Effector memory CD8-positive, alpha-beta T cell (primary cell): ENCODE results near the gene ZNF276.

Experiments
- ATAC-seq: fragments of 150-1000 bp; cut with Tn5 transposase; replicated peaks from 2 replicates; pipeline ENCODE4 v1.10.0; 2021; ENCODE audit warnings: mild to moderate bottlenecking, moderate library complexity
- DNase-seq, 3 experiments: peaks; one replicate each; pipeline ENCODE4 v3.0.0; 2021
- H3K27ac Mint-ChIP-seq, 2 donors: one replicate each; pipeline ENCODE4 v1.8.0; 2022; ENCODE audit warnings: mild to moderate bottlenecking in 2 of 2, mixed read lengths in 2 of 2, moderate library complexity in 2 of 2
- H3K27me3 Mint-ChIP-seq, 2 donors: one replicate each; pipeline ENCODE4 v1.8.0; 2022; ENCODE audit warnings: mixed read lengths in 2 of 2
- H3K36me3 Mint-ChIP-seq: one replicate; pipeline ENCODE4 v1.8.0; 2022; ENCODE audit warnings: mild to moderate bottlenecking, moderate library complexity, mixed read lengths; ENCODE audit not compliant: insufficient read depth
- H3K4me1 Mint-ChIP-seq, 2 donors: one replicate each; pipeline ENCODE4 v1.8.0; 2022; ENCODE audit warnings: low read depth in 2 of 2, mixed read lengths in 2 of 2
- H3K4me3 Mint-ChIP-seq, 2 donors: one replicate each; pipeline ENCODE4 v1.8.0; 2022; ENCODE audit warnings: mild to moderate bottlenecking in 2 of 2, mixed read lengths in 2 of 2, moderate library complexity in 2 of 2
- H3K9me3 Mint-ChIP-seq, 2 donors: one replicate each; pipeline ENCODE4 v1.8.0; 2022; ENCODE audit warnings: mixed read lengths in 2 of 2

Gene ZNF276

GRCh38 chr16:89729863-89730593 is 8.7 kb downstream of the ZNF276 start:
- DNase-seq (no peak), ATAC-seq (no peak)
- peak overlapping the region in 1 of 2 donors; percentile 77 for H3K27ac Mint-ChIP-seq
- H3K36me3 Mint-ChIP-seq, result peaks cover 99% of the 10 kb centered on the region
- H3K27me3 Mint-ChIP-seq, result no peaks in the 10 kb centered on the region
- H3K4me3 Mint-ChIP-seq, result peak overlapping the region in 1 of 2 donors; percentile 19
- peaks cover 24 to 43% of the 10 kb centered on the region in 2 donors for H3K4me1 Mint-ChIP-seq
- no peaks in the 10 kb centered on the region for H3K9me3 Mint-ChIP-seq

DNA sequence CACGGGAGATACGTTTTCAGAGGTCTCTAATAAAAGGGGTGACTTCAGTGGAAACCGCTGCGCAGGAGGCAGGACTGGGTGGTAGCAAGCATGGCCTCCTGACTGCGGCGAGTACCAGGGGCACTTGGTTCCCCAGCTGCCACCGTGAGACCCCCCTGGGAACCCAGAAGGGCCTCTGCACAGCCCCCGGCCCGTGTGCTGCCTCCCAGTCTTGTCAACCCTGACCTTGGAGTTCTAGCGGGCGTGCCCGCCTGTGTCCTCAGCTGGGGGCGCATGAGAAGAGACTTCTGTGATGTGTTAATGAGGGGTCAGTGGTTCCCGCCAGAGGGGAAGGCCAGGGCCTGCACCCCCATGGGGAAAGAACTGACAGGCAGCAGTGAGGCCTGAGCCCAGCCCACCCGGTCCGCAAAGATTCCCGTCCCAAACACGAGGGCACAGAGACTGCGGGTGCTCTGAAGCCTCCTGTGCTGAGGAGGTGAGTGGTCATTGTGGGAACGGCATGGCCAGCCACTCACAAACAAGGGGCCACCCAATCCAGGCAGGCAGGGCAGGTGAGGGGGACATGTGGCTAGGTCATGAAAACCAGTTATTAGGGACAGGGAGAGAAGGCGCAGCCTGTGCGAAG is 9.4 kb downstream of the ZNF276 start:
- Mint-ChIP-seq H3K4me3 (peak overlapping the region in 1 of 2 donors; percentile 19), H3K9me3 (no peaks in the 10 kb centered on the region), H3K36me3 (peaks cover 100% of the 10 kb centered on the region), H3K4me1 (peaks cover 25 to 44% of the 10 kb centered on the region in 2 donors), H3K27me3 (no peaks in the 10 kb centered on the region), H3K27ac (peak overlapping the region in 1 of 2 donors; percentile 77)
- no peak for ATAC-seq
- DNase-seq, result no peak

DNA sequence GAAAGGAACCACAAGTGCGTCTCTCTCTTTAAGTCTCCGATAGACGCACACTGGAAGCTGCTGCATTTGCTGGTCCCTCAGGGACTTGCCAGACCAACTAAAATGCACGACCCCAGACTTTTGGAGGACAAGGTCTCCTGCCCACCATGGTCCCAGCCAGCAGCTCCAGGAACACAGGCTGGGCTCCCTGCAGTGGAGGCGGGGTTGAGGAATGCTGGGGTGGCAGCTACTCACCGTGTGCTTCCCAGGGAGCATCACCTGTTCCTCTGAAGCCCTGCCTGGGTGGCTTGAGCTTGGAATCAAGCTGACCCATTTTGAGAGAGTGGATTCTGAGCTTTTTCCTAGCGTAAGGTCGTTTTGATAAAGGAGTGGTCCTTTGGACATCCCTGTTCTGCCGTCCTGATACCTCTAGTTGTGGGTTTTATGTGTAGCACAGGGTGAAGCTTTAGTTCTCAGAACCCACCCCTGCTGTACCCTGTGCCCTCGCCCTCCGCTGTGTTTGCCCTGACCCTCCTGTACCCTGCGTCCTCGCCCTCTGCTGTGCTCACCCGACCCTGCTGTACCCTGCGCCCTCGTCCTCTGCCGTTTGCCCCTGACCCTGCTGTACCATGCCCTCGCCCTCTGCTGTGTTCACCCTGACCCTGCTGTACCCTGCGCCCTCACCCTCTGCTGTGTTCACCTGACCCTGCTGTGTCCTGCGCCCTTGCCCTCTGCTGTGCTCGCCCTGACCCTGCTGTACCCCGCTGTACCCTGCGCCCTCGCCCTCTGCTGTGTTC is 11.0 kb downstream of the ZNF276 start:
- peaks cover 28 to 41% of the 10 kb centered on the region in 2 donors for H3K4me1 Mint-ChIP-seq

DNA sequence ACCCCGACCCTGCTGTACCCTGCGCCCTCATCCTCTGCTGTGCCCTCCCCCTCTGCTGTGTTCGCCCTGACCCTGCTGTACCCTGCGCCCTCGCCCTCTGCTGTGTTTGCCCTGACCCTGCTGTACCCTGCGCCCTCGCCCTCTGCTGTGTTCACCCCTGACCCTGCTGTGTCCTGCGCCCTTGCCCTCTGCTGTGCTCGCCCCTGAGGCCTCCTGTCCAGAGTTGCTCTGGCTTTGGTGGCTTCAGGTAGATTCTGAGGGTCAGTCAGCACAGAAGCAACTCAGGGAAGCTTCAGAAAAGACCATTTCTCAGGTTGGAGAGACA is 11.5 kb downstream of the ZNF276 start:
- ATAC-seq (no peak), DNase-seq (no peak)
- Mint-ChIP-seq H3K9me3 (no peaks in the 10 kb centered on the region), H3K27me3 (no peaks in the 10 kb centered on the region), H3K4me3 (no peak overlapping the region), H3K36me3 (peaks cover 100% of the 10 kb centered on the region), H3K4me1 (peaks cover 30 to 41% of the 10 kb centered on the region in 2 donors), H3K27ac (peak overlapping the region; percentile 77 to 82)

More for the DNA sequence above, 11.0 kb downstream of the ZNF276 start:
- no peaks in the 10 kb centered on the region for H3K27me3 Mint-ChIP-seq
- peaks cover 100% of the 10 kb centered on the region for H3K36me3 Mint-ChIP-seq
- peak overlapping the region; percentile 82 to 90 for H3K27ac Mint-ChIP-seq
- H3K4me3 Mint-ChIP-seq, result no peak overlapping the region
- no peak for DNase-seq
- no peak for ATAC-seq
- H3K9me3 Mint-ChIP-seq, result no peaks in the 10 kb centered on the region

- peak overlapping the region; percentile 38 to 82 for H3K27ac Mint-ChIP-seq
- ATAC-seq (no peak), DNase-seq (no peak)
- no peaks in the 10 kb centered on the region for H3K9me3 Mint-ChIP-seq
- H3K4me1 Mint-ChIP-seq, result peaks cover 32 to 42% of the 10 kb centered on the region in 2 donors
- H3K36me3 Mint-ChIP-seq, result peaks cover 100% of the 10 kb centered on the region
- H3K27me3 Mint-ChIP-seq, result no peaks in the 10 kb centered on the region
- no peak overlapping the region for H3K4me3 Mint-ChIP-seq
Measured at GRCh38 chr16:89733322-89733721, 12.0 kb downstream of the ZNF276 start.

GRCh38 chr16:89733792-89734191 is 12.5 kb downstream of the ZNF276 start:
- no peak overlapping the region for H3K4me3 Mint-ChIP-seq
- H3K27me3 Mint-ChIP-seq, result no peaks in the 10 kb centered on the region
- no peak overlapping the region for H3K27ac Mint-ChIP-seq
- peaks cover 32 to 44% of the 10 kb centered on the region in 2 donors for H3K4me1 Mint-ChIP-seq
- peaks cover 100% of the 10 kb centered on the region for H3K36me3 Mint-ChIP-seq
- H3K9me3 Mint-ChIP-seq, result no peaks in the 10 kb centered on the region
- DNase-seq, result no peak
- no peak for ATAC-seq

DNA sequence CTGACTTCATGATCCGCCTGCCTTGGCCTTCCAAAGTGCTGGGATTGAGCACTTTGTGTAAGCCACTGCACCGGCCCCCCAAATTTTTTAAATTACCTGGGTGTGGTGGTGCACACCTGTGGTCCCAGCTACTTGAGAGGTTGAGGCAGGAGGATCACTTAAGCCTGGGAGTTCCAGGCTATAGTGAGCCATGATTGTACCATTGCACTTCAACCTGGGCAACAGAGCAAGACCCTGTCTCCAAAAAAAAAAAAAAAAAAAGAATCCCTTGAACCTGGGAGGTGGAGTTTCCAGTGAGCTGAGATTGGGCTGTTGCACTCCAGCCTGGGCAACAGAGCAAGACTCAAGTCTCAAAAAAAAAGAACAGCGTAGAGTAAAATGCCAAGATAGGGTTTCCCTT is 15.2 kb downstream of the ZNF276 start:
- no peak for ATAC-seq
- no peaks in the 10 kb centered on the region for H3K9me3 Mint-ChIP-seq
- H3K4me1 Mint-ChIP-seq, result peaks cover 36 to 39% of the 10 kb centered on the region in 2 donors
- H3K4me3 Mint-ChIP-seq, result peak overlapping the region; percentile 47 to 55
- H3K27me3 Mint-ChIP-seq, result no peaks in the 10 kb centered on the region
- peak overlapping the region in 1 of 2 donors; percentile 75 for H3K27ac Mint-ChIP-seq
- no peak for DNase-seq
- peaks cover 100% of the 10 kb centered on the region for H3K36me3 Mint-ChIP-seq

DNA sequence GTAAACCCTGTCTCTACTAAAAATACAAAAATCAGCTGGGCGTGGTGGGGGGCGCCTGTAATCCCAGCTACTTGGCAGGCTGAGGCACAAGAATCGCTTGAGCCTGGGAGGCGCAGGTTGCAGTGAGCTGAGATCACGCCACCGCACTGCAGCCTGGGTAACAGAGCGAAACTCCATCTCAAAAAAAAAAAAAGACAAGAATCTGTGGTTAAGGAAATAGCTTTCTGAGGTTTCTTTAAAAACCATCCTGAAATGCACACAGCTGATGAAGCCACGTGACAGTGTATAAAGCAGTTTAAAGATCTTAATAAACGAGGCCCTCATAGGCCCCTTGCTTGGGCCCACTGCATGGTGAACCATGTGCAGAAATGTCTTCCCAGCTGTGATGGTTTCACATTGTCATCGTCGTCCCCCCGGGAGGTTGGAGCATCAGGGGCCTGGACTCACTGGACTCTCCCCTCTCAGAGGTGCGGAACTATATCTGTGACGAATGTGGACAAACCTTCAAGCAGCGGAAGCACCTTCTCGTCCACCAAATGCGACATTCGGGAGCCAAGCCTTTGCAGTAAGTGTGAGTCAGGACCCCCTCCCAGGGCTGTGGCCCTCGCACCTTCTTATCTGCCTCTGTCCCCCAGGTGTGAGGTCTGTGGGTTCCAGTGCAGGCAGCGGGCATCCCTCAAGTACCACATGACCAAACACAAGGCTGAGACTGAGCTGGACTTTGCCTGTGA is 16.2 kb downstream of the ZNF276 start:
- DNase-seq (peak; percentile 33 to 39 (median 35)), ATAC-seq (peak; percentile 89)
- peak overlapping the region; percentile 62 to 75 for H3K27ac Mint-ChIP-seq
- peaks cover 31 to 33% of the 10 kb centered on the region in 2 donors for H3K4me1 Mint-ChIP-seq
- H3K4me3 Mint-ChIP-seq, result peak overlapping the region; percentile 47 to 55
- no peaks in the 10 kb centered on the region for H3K27me3 Mint-ChIP-seq
- H3K36me3 Mint-ChIP-seq, result peaks cover 100% of the 10 kb centered on the region
- H3K9me3 Mint-ChIP-seq, result no peaks in the 10 kb centered on the region

DNA sequence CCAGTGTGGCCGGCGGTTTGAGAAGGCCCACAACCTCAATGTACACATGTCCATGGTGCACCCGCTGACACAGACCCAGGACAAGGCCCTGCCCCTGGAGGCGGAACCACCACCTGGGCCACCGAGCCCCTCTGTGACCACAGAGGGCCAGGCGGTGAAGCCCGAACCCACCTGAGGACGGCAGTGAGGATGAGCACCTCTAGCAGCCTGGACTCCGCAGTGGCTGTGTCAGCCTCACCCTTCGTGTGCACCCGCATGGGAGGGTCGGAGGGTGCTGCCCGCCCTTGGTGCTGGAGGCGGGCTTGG is 16.7 kb downstream of the ZNF276 start:
- no peaks in the 10 kb centered on the region for H3K9me3 Mint-ChIP-seq
- DNase-seq (no peak), ATAC-seq (no peak)
- peaks cover 30 to 32% of the 10 kb centered on the region in 2 donors for H3K4me1 Mint-ChIP-seq
- H3K27me3 Mint-ChIP-seq, result no peaks in the 10 kb centered on the region
- H3K36me3 Mint-ChIP-seq, result peaks cover 100% of the 10 kb centered on the region
- H3K27ac Mint-ChIP-seq, result peak overlapping the region in 1 of 2 donors; percentile 75
- H3K4me3 Mint-ChIP-seq, result peak overlapping the region in 1 of 2 donors; percentile 55

DNA sequence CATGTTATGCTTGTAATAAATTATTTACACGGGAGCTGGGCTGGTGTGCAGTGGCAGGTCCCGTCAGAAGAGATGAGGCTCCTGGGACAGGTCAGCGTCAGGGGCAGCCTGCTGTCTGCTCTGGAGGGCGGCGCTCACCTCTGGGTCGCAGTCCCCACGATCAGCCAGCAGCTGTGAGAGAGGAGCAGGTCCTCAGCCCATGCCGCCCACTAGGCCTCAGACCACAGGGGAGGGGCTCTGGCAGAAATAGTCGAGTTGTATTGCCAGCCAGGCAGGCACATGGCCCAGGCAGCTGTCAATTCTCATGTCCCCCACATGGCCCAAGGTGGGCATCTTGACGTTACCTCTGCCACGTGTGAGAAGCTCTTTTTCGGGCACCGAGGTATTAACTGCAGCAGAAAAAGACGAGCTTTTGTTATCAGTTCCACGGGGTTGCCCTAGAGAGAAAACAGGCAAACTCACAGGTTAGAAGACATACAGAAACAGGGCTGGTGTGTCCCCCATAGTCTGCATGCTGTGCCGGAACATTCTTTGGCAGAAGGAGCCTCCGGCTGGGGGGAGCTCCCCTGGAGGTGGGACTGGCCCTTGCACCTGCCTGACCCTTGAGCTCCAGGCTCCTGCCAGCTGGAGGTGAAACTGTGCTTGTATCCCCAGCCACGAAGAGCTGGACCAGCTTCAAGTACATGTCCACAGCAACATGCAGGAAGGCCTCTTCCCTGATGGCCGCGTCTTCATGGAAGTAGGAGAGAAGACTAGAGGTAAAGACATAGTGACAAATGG is 17.4 kb downstream of the ZNF276 start:
- Mint-ChIP-seq H3K4me3 (peak overlapping the region in 1 of 2 donors; percentile 33), H3K27me3 (no peaks in the 10 kb centered on the region), H3K4me1 (peaks cover 25 to 33% of the 10 kb centered on the region in 2 donors), H3K27ac (peak overlapping the region in 1 of 2 donors; percentile 75), H3K36me3 (peaks cover 96% of the 10 kb centered on the region), H3K9me3 (no peaks in the 10 kb centered on the region)
- no peak for DNase-seq
- no peak for ATAC-seq

- ATAC-seq (no peak), DNase-seq (no peak)
- Mint-ChIP-seq H3K27ac (peak overlapping the region in 1 of 2 donors; percentile 75), H3K4me1 (peaks cover 24 to 36% of the 10 kb centered on the region in 2 donors), H3K36me3 (peaks cover 95% of the 10 kb centered on the region), H3K9me3 (no peaks in the 10 kb centered on the region), H3K27me3 (no peaks in the 10 kb centered on the region), H3K4me3 (no peak overlapping the region)
Measured at GRCh38 chr16:89739383-89739782, 18.0 kb downstream of the ZNF276 start.

- Mint-ChIP-seq H3K4me3 (no peak overlapping the region), H3K36me3 (peaks cover 82% of the 10 kb centered on the region), H3K9me3 (no peaks in the 10 kb centered on the region), H3K4me1 (peaks cover 17 to 35% of the 10 kb centered on the region in 2 donors), H3K27ac (peak overlapping the region; percentile 41 to 81), H3K27me3 (no peaks in the 10 kb centered on the region)
- no peak for DNase-seq
- no peak for ATAC-seq
Measured at GRCh38 chr16:89741342-89742014, 20.1 kb downstream of the ZNF276 start.
